Ishikawa (cell line): ENCODE measurements around the gene RBM20.

Experiments used
- CEBPB ChIP-seq: IDR thresholded peaks from 2 replicates; pipeline ENCODE4 v1.6.1; 2012
- CREB1 ChIP-seq: IDR thresholded peaks from 2 replicates; pipeline ENCODE4 v1.6.1; 2012; ENCODE audit warnings: low read depth
- EP300 ChIP-seq: IDR thresholded peaks from 2 replicates; pipeline ENCODE4 v1.6.1; 2012; ENCODE audit warnings: borderline replicate concordance
- RAD21 ChIP-seq: IDR thresholded peaks from 2 replicates; pipeline ENCODE4 v1.6.1; 2012; ENCODE audit warnings: low read depth
- TAF1 ChIP-seq: IDR thresholded peaks from 2 replicates; pipeline ENCODE4 v1.6.1; 2012; ENCODE audit warnings: low read depth, mild to moderate bottlenecking
- TCF12 ChIP-seq: IDR thresholded peaks from 2 replicates; pipeline ENCODE4 v1.6.1; 2012; ENCODE audit warnings: low read depth
- TEAD4 ChIP-seq: IDR thresholded peaks from 2 replicates; pipeline ENCODE4 v1.6.1; 2012
- YY1 ChIP-seq: IDR thresholded peaks from 2 replicates; pipeline ENCODE4 v1.6.1; 2012; ENCODE audit warnings: low read depth
- ZBTB7A ChIP-seq: IDR thresholded peaks from 2 replicates; pipeline ENCODE4 v1.6.1; 2012; ENCODE audit warnings: low read depth
- TF ChIP-seq, protein P1 (sequence below): IDR thresholded peaks from 2 replicates; pipeline ENCODE4 v1.6.1; 2012
- TF ChIP-seq, protein P2 (sequence below): IDR thresholded peaks from 2 replicates; pipeline ENCODE4 v1.6.1; 2012; ENCODE audit warnings: low read depth, mild to moderate bottlenecking

DNA sequence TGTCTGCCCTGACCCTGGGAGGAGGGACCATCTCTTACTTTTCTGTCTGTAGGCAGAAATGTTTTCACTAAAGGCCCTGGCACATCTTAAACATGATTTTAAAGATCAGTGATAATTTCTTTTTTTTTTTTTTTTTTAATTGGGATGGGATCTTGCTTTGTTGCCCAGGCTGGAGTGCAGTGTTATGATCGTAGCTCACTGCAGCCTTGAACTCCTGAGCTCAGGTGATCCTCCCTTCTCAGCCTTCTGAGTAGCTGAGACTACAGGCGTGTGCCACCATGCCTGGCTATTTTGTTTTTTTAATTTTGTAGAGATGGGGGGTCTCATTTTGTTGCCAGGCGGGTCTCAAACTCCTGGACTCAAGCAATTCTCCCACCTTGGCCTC lies 65.3 kb downstream of the RBM20 start:
- TF ChIP-seq, protein P1, sequence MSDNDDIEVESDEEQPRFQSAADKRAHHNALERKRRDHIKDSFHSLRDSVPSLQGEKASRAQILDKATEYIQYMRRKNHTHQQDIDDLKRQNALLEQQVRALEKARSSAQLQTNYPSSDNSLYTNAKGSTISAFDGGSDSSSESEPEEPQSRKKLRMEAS: no peak
- no peak for TF ChIP-seq ZBTB7A
- no peak for TF ChIP-seq CEBPB
- no peak for TF ChIP-seq CREB1
- TF ChIP-seq TCF12: no peak
- TF ChIP-seq RAD21: no peak
- TF ChIP-seq TEAD4: no peak
- TF ChIP-seq YY1: no peak
- no peak for TF ChIP-seq EP300
- TF ChIP-seq TAF1: no peak
- TF ChIP-seq, protein P2, sequence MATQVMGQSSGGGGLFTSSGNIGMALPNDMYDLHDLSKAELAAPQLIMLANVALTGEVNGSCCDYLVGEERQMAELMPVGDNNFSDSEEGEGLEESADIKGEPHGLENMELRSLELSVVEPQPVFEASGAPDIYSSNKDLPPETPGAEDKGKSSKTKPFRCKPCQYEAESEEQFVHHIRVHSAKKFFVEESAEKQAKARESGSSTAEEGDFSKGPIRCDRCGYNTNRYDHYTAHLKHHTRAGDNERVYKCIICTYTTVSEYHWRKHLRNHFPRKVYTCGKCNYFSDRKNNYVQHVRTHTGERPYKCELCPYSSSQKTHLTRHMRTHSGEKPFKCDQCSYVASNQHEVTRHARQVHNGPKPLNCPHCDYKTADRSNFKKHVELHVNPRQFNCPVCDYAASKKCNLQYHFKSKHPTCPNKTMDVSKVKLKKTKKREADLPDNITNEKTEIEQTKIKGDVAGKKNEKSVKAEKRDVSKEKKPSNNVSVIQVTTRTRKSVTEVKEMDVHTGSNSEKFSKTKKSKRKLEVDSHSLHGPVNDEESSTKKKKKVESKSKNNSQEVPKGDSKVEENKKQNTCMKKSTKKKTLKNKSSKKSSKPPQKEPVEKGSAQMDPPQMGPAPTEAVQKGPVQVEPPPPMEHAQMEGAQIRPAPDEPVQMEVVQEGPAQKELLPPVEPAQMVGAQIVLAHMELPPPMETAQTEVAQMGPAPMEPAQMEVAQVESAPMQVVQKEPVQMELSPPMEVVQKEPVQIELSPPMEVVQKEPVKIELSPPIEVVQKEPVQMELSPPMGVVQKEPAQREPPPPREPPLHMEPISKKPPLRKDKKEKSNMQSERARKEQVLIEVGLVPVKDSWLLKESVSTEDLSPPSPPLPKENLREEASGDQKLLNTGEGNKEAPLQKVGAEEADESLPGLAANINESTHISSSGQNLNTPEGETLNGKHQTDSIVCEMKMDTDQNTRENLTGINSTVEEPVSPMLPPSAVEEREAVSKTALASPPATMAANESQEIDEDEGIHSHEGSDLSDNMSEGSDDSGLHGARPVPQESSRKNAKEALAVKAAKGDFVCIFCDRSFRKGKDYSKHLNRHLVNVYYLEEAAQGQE: no peak
